Nephron progenitor cell (in vitro differentiated cells): Measurements from ENCODE around the gene CROT.

Experiments
- DNase-seq: peaks from one replicate; pipeline ENCODE4 v3.0.0; 2021
- H3K27ac Mint-ChIP-seq: 2 replicates; pipeline ENCODE4 v1.8.0; 2021; ENCODE audit warnings: mild to moderate bottlenecking, moderate library complexity, mixed read lengths
- H3K27me3 Mint-ChIP-seq: 2 replicates; pipeline ENCODE4 v1.8.0; 2021; ENCODE audit warnings: mild to moderate bottlenecking, low read depth, mixed read lengths; ENCODE audit not compliant: poor library complexity
- H3K36me3 Mint-ChIP-seq: 2 replicates; pipeline ENCODE4 v1.8.0; 2021; ENCODE audit warnings: low read depth, mixed read lengths
- H3K4me1 Mint-ChIP-seq: 2 replicates; pipeline ENCODE4 v1.8.0; 2021; ENCODE audit warnings: mixed read lengths
- H3K4me3 Mint-ChIP-seq: 2 replicates; pipeline ENCODE4 v1.8.0; 2021; ENCODE audit warnings: mild to moderate bottlenecking, moderate library complexity, mixed read lengths
- H3K9me3 Mint-ChIP-seq: 2 replicates; pipeline ENCODE4 v1.8.0; 2021; ENCODE audit warnings: mild to moderate bottlenecking, moderate library complexity, mixed read lengths
- TF ChIP-seq, protein P1 (sequence below): fragments of 200-600 bp; sonication (generic); IDR thresholded peaks from 2 replicates; pipeline ENCODE4 v1.5.0; 2021; ENCODE audit warnings: antibody characterized with exemption

CROT gene

GRCh38 chr7:87448388-87448787 lies 102.9 kb downstream of the CROT start:
- Mint-ChIP-seq H3K4me1 (peaks cover 16% of the 10 kb centered on the region), H3K9me3 (no peaks in the 10 kb centered on the region), H3K27ac (no peak overlapping the region), H3K36me3 (peaks cover 37% of the 10 kb centered on the region), H3K4me3 (no peak overlapping the region), H3K27me3 (no peaks in the 10 kb centered on the region)
- TF ChIP-seq, protein P1, sequence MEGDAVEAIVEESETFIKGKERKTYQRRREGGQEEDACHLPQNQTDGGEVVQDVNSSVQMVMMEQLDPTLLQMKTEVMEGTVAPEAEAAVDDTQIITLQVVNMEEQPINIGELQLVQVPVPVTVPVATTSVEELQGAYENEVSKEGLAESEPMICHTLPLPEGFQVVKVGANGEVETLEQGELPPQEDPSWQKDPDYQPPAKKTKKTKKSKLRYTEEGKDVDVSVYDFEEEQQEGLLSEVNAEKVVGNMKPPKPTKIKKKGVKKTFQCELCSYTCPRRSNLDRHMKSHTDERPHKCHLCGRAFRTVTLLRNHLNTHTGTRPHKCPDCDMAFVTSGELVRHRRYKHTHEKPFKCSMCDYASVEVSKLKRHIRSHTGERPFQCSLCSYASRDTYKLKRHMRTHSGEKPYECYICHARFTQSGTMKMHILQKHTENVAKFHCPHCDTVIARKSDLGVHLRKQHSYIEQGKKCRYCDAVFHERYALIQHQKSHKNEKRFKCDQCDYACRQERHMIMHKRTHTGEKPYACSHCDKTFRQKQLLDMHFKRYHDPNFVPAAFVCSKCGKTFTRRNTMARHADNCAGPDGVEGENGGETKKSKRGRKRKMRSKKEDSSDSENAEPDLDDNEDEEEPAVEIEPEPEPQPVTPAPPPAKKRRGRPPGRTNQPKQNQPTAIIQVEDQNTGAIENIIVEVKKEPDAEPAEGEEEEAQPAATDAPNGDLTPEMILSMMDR: no peak
- DNase-seq: peak; percentile 29
